Upper lobe of left lung (tissue), 4 donors: ENCODE data around the gene SLC46A1.

Experiments used
- POLR2A ChIP-seq, 4 donors: fragments of 450-650 bp; IDR thresholded peaks; one replicate each; pipeline ENCODE4 v1.5.1; 2016 to 2017; ENCODE audit warnings: antibody characterized with exemption in 4 of 4, mild to moderate bottlenecking in 2 of 4
- TF ChIP-seq, protein P1 (sequence below), 6 experiments: fragments of 450-650 bp in 4 of 6; fragments of 200-600 bp in 2 of 6; sonication (generic) in 2 of 6; IDR thresholded peaks; one replicate each; pipeline ENCODE4 v1.5.1; 2016 to 2019; ENCODE audit warnings: antibody characterized with exemption in 6 of 6

DNA sequence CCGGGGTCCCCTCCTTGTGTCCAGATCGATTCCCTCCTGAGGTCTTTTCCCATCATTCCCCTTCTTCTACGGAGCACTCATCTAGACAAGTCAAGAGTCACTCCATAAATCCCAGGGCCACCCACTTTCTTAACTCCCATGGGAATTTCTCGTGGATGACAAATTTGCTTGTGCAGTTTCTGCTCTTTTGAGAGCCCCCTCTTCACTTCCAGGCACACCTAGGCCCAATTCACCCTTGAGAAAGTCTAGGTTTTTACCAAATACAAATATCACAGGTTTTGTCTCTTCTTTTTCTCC, 48.2 kb downstream of the SLC46A1 start:
- TF ChIP-seq, protein P1, sequence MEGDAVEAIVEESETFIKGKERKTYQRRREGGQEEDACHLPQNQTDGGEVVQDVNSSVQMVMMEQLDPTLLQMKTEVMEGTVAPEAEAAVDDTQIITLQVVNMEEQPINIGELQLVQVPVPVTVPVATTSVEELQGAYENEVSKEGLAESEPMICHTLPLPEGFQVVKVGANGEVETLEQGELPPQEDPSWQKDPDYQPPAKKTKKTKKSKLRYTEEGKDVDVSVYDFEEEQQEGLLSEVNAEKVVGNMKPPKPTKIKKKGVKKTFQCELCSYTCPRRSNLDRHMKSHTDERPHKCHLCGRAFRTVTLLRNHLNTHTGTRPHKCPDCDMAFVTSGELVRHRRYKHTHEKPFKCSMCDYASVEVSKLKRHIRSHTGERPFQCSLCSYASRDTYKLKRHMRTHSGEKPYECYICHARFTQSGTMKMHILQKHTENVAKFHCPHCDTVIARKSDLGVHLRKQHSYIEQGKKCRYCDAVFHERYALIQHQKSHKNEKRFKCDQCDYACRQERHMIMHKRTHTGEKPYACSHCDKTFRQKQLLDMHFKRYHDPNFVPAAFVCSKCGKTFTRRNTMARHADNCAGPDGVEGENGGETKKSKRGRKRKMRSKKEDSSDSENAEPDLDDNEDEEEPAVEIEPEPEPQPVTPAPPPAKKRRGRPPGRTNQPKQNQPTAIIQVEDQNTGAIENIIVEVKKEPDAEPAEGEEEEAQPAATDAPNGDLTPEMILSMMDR (IDR thresholded peaks at IDR 0.05) = no peak
- no peak for TF ChIP-seq POLR2A (IDR thresholded peaks at IDR 0.05)
